Esophagus muscularis mucosa (tissue), 3 donors: ENCODE measurements around the gene HOXB9.

Experiments
- POLR2A ChIP-seq: fragments of 450-650 bp; IDR thresholded peaks from one replicate; pipeline ENCODE4 v1.6.1; 2017; ENCODE audit warnings: antibody characterized with exemption, moderate library complexity, mild to moderate bottlenecking, low read depth
- POLR2AphosphoS5 ChIP-seq, 2 donors: sonication (generic); formaldehyde crosslinking; IDR thresholded peaks; one replicate each; pipeline ENCODE4 v1.6.1; 2017; ENCODE audit warnings: antibody characterized with exemption in 2 of 2
- TF ChIP-seq, protein P1 (sequence below), 3 experiments: fragments of 200-600 bp in 2 of 3; fragments of 450-650 bp in 1 of 3; sonication (generic) in 2 of 3; IDR thresholded peaks; one replicate each; pipeline ENCODE4 v1.5.1; 2017 to 2019; ENCODE audit warnings: antibody characterized with exemption in 3 of 3, mild to moderate bottlenecking in 2 of 3, moderate library complexity in 1 of 3

- TF ChIP-seq, protein P1, sequence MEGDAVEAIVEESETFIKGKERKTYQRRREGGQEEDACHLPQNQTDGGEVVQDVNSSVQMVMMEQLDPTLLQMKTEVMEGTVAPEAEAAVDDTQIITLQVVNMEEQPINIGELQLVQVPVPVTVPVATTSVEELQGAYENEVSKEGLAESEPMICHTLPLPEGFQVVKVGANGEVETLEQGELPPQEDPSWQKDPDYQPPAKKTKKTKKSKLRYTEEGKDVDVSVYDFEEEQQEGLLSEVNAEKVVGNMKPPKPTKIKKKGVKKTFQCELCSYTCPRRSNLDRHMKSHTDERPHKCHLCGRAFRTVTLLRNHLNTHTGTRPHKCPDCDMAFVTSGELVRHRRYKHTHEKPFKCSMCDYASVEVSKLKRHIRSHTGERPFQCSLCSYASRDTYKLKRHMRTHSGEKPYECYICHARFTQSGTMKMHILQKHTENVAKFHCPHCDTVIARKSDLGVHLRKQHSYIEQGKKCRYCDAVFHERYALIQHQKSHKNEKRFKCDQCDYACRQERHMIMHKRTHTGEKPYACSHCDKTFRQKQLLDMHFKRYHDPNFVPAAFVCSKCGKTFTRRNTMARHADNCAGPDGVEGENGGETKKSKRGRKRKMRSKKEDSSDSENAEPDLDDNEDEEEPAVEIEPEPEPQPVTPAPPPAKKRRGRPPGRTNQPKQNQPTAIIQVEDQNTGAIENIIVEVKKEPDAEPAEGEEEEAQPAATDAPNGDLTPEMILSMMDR (IDR thresholded peaks at IDR 0.05) = no peak
- TF ChIP-seq POLR2AphosphoS5 (IDR thresholded peaks at IDR 0.05) (no peak), POLR2A (no peak)
These were observed 2.6 kb downstream of the HOXB9 start for GRCh38 chr17:48623583-48623982.
